ENCODE data around the gene NBAS. TPM values are rescaled to one million over a fixed set of nuclear protein-coding genes. Genes with fewer than 3 reads are reported as not detected.

NBAS gene
- polyA plus RNA-seq, 1 of the 3 experiments (the other 2 are of a cell fraction) = 12.0 TPM

DNA sequence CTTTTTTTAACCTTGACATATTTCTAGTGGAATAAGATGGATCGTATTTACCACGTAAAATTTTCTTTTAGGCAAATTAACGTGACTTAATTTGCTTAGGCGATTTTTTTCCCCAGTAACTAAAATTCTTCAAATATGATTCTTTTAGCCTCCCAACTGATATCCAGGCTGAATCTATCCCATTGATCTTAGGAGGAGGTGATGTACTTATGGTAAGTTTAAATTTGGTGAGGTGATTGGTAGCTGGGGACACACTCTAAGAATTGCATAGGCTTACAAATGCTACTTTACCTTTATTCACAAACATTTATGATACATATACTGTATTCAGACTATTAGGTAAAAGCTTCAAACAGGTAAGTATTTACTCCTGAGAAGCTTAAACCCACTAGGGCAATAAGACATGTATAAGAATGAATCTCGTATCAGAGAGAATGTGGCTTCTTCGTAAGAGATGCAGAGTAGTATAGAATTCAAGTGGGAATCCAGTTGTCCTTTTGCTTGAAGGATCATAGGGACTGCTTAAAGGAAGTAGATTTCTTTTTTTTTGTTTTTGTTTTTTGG is 34.3 kb upstream of the NBAS start:
- Histone ChIP-seq H3K9me3 (no peaks in the 10 kb centered on the region), H3K36me3 (replicated peaks in 1 of 2; ENCODE audit: control insufficient read depth in 1 of 2, insufficient read depth in 2 of 2, low read length in 1 of 2) (peaks cover 54 to 60% of the 10 kb centered on the region in 2 experiments), H3K79me2 (ENCODE audit: insufficient read depth) (peaks cover 43% of the 10 kb centered on the region), H4K20me1 (ENCODE audit: insufficient read depth) (peaks cover 27% of the 10 kb centered on the region), H3K27ac (ENCODE audit: low read depth in 2 of 2, low read length in 1 of 2) (no peak overlapping the region), H3K4me2 (no peak overlapping the region), H3K4me3 (ENCODE audit: low read depth in 2 of 2, low read length in 1 of 2) (no peak overlapping the region), H2AFZ (ENCODE audit: low read depth) (no peak overlapping the region), H3K9ac (no peak overlapping the region), H3K9me2 (no peaks in the 10 kb centered on the region), H3K27me3 (ENCODE audit: insufficient read depth) (no peaks in the 10 kb centered on the region), H3F3A (replicated peaks; ENCODE audit: insufficient read depth) (peaks cover 14% of the 10 kb centered on the region), H3K4me1 (ENCODE audit: control insufficient read depth in 1 of 2, insufficient read depth in 2 of 2, low read depth in 1 of 2, low read length in 1 of 2) (peaks cover 8 to 14% of the 10 kb centered on the region in 2 experiments; a peak in 3 of 4 replicates)
- DNase-seq = no peak
- CTCF ChIA-PET = interaction anchor here (0.9 to 2.8 kb wide), 4 partner anchors 15 to 1013 kb away, joined by 3 to 9 read pairs (median 4); no protein-coding TSS in a partner anchor
- TF ChIP-seq NFIC (IDR thresholded peaks at IDR 0.05; ENCODE audit: borderline replicate concordance) = no peak
- TF ChIP-seq GATA2 (CRISPR knock-in tag; IDR thresholded peaks at IDR 0.05) = no peak
- TF ChIP-seq TEAD4 (IDR thresholded peaks at IDR 0.05; ENCODE audit: borderline replicate concordance, insufficient read depth) = no peak
- TF ChIP-seq ELF1 (IDR thresholded peaks at IDR 0.05) = no peak
- TF ChIP-seq, protein P1, sequence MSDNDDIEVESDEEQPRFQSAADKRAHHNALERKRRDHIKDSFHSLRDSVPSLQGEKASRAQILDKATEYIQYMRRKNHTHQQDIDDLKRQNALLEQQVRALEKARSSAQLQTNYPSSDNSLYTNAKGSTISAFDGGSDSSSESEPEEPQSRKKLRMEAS (IDR thresholded peaks at IDR 0.05; ENCODE audit: low read depth) = no peak
- TF ChIP-seq, protein P2, sequence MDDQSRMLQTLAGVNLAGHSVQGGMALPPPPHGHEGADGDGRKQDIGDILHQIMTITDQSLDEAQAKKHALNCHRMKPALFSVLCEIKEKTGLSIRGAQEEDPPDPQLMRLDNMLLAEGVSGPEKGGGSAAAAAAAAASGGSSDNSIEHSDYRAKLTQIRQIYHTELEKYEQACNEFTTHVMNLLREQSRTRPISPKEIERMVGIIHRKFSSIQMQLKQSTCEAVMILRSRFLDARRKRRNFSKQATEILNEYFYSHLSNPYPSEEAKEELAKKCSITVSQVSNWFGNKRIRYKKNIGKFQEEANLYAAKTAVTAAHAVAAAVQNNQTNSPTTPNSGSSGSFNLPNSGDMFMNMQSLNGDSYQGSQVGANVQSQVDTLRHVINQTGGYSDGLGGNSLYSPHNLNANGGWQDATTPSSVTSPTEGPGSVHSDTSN (IDR thresholded peaks at IDR 0.05) = no peak
- TF ChIP-seq POLR2AphosphoS5 (IDR thresholded peaks at IDR 0.05; ENCODE audit: low read depth, low read length) = no peak
- no peak for TF ChIP-seq FOSL2 (IDR thresholded peaks at IDR 0.05; ENCODE audit: borderline replicate concordance, low read depth)
- no peak for TF ChIP-seq FOXJ3 (CRISPR knock-in tag; IDR thresholded peaks at IDR 0.05)
- TF ChIP-seq RCOR1 (IDR thresholded peaks at IDR 0.05; ENCODE audit: low read length) = no peak
- TF ChIP-seq YY1 (IDR thresholded peaks at IDR 0.05; ENCODE audit: low read depth) = no peak
- 97% methylated on average over 6 of the region's 6 CpGs for WGBS (ENCODE audit: low lambda C conversion rate)
- POLR2A ChIA-PET = interaction anchor here (0.6 kb wide), 1 partner anchor 522 kb away, joined by 3 read pairs; no protein-coding TSS in a partner anchor

DNA sequence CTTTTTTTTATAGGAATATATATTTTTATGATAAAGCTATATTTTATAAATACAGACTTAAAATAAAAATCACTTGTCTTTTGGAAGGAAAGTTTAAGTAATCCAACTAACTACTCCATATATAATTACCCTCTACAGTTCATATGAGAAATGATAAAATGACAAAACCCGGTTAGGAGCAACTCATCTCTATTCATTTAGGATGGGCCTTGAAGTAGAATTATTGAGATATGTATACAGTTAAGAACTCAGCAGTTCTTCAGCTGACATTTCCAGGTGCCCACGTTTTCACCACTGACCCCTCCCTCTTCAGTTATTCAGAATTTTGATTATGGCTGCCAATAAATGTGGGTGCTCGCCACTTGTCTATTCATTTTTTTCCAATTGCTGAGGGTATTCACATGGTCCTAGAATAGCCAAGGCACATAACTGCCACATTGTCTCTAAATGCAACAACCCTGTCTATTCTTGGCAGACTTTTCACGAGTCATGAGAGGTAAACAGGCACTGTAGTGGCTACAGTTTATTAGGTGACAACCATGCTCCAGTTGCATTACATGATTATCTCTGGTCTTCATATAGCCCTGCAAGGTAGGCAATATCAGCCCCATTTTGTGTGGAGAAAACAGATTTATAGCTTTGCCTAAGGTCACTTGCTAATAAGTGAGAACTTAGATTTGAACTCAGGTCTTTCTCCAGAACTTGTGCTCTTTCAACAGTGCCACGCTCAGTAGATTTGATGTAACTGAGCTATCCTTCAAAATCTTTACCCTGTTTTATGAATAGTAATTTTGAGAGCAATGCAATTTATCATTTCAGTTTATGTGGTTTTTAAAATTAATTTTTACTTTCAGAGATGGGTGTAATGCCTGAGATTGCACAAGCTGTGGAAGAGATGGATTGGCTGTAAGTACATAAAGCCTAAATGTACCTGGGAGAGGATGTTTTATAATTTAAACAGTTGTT is 33.4 kb upstream of the NBAS start:
- Histone ChIP-seq H3K4me1 (ENCODE audit: control insufficient read depth in 1 of 2, insufficient read depth in 2 of 2, low read depth in 1 of 2, low read length in 1 of 2) (peaks cover 8 to 14% of the 10 kb centered on the region in 2 experiments; a peak in 3 of 4 replicates), H3K4me2 (no peak overlapping the region), H4K20me1 (ENCODE audit: insufficient read depth) (peaks cover 27% of the 10 kb centered on the region), H3K27ac (ENCODE audit: low read depth in 2 of 2, low read length in 1 of 2) (no peak overlapping the region; a peak in 1 of 4 replicates), H3K79me2 (ENCODE audit: insufficient read depth) (peaks cover 43% of the 10 kb centered on the region), H3K9me2 (no peaks in the 10 kb centered on the region), H3K36me3 (replicated peaks in 1 of 2; ENCODE audit: control insufficient read depth in 1 of 2, insufficient read depth in 2 of 2, low read length in 1 of 2) (peaks cover 46 to 51% of the 10 kb centered on the region in 2 experiments), H3K9ac (no peak overlapping the region), H3K27me3 (ENCODE audit: insufficient read depth) (no peaks in the 10 kb centered on the region), H3F3A (replicated peaks; ENCODE audit: insufficient read depth) (peaks cover 14% of the 10 kb centered on the region), H3K4me3 (ENCODE audit: low read depth in 2 of 2, low read length in 1 of 2) (no peak overlapping the region), H2AFZ (ENCODE audit: low read depth) (no peak overlapping the region), H3K9me3 (no peaks in the 10 kb centered on the region)
- DNase-seq = no peak
- ChIA-PET POLR2A (no interaction called here), CTCF (interaction anchor here (0.6 to 2.8 kb wide), 7 partner anchors 15 to 1870 kb away, joined by 3 to 9 read pairs (median 3); no protein-coding TSS in a partner anchor)
- WGBS (ENCODE audit: low lambda C conversion rate) = 79% methylated on average over 5 of the region's 5 CpGs
- no peak for TF ChIP-seq EP300 (IDR thresholded peaks at IDR 0.05; ENCODE audit: borderline replicate concordance in 1 of 2, low read depth in 1 of 2, low read length in 1 of 2)
- TF ChIP-seq FOXM1 (IDR thresholded peaks at IDR 0.05; ENCODE audit: low read depth) = no peak
- TF ChIP-seq, protein P3, sequence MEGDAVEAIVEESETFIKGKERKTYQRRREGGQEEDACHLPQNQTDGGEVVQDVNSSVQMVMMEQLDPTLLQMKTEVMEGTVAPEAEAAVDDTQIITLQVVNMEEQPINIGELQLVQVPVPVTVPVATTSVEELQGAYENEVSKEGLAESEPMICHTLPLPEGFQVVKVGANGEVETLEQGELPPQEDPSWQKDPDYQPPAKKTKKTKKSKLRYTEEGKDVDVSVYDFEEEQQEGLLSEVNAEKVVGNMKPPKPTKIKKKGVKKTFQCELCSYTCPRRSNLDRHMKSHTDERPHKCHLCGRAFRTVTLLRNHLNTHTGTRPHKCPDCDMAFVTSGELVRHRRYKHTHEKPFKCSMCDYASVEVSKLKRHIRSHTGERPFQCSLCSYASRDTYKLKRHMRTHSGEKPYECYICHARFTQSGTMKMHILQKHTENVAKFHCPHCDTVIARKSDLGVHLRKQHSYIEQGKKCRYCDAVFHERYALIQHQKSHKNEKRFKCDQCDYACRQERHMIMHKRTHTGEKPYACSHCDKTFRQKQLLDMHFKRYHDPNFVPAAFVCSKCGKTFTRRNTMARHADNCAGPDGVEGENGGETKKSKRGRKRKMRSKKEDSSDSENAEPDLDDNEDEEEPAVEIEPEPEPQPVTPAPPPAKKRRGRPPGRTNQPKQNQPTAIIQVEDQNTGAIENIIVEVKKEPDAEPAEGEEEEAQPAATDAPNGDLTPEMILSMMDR (IDR thresholded peaks at IDR 0.05) = no peak
- no peak for TF ChIP-seq RFX5 (IDR thresholded peaks at IDR 0.05; ENCODE audit: low read length)
- TF ChIP-seq TAF1 (IDR thresholded peaks at IDR 0.05; ENCODE audit: borderline replicate concordance, low read depth, low read length) = no peak
- no peak for TF ChIP-seq MXI1 (IDR thresholded peaks at IDR 0.05; ENCODE audit: low read depth, low read length)
- no peak for TF ChIP-seq POLR2AphosphoS5 (IDR thresholded peaks at IDR 0.05; ENCODE audit: low read depth, low read length)
- TF ChIP-seq SIN3A (IDR thresholded peaks at IDR 0.05; ENCODE audit: borderline replicate concordance, low read depth, low read length) = no peak
- TF ChIP-seq NRF1 (IDR thresholded peaks at IDR 0.05; ENCODE audit: low read depth, low read length) = no peak
- TF ChIP-seq RAD21 (IDR thresholded peaks at IDR 0.05; ENCODE audit: low read length) = no peak

All from SK-N-SH (cell line).